ENCODE data around the gene MYOM3.

DNA sequence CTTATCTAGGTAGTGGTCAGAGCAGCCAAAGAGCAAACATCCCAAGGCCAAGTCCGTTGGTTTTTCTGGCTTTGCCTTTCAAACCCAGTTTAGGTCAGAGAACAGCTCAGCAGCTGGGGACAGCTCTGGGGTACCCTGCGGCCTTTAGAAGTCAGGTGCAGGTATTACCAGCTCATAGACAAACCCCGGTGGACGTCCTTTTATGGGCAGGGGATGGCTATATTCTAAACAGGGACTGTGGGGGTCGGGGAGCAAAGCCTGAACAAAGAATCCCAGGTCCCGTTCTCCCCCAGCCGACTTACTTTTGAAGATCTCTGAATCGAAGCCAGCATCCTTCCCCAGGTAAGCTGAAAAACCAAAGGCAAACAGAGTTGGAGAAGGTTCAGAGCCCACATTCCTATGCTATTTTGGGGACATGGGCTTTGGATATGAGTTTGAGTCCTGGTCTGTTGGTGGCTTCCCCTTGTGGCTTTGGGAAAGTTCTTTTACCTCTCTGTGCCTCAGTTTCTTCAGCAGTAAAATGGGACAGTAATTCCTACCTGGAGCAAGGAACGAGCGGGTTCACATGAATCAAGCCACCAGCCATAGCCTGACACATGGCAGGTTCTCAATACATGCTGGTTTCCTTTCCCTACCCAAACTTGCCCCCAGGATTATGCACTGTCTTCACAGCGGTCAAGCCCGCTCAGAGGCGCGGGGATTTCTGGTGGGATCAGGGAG lies 16.6 kb downstream of the MYOM3 start:
- TF ChIP-seq, protein P1, sequence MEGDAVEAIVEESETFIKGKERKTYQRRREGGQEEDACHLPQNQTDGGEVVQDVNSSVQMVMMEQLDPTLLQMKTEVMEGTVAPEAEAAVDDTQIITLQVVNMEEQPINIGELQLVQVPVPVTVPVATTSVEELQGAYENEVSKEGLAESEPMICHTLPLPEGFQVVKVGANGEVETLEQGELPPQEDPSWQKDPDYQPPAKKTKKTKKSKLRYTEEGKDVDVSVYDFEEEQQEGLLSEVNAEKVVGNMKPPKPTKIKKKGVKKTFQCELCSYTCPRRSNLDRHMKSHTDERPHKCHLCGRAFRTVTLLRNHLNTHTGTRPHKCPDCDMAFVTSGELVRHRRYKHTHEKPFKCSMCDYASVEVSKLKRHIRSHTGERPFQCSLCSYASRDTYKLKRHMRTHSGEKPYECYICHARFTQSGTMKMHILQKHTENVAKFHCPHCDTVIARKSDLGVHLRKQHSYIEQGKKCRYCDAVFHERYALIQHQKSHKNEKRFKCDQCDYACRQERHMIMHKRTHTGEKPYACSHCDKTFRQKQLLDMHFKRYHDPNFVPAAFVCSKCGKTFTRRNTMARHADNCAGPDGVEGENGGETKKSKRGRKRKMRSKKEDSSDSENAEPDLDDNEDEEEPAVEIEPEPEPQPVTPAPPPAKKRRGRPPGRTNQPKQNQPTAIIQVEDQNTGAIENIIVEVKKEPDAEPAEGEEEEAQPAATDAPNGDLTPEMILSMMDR (IDR thresholded peaks at IDR 0.05), result no peak
- no peak for TF ChIP-seq POLR2A (IDR thresholded peaks at IDR 0.05)

All from vagina (tissue), 2 donors.